Measurements from ENCODE around the gene VPS8. TPM values are rescaled to one million over a fixed set of nuclear protein-coding genes. Genes with fewer than 3 reads are reported as not detected.

Gene VPS8
- total RNA-seq, 1 experiment from 2014 or later = 37.6 TPM

- no peaks in the 10 kb centered on the region for H3K79me2 ChIP-seq (ENCODE audit: insufficient read depth, low read length)
- H3K27ac ChIP-seq (ENCODE audit: low read depth, low read length) = no peak overlapping the region
- no peak overlapping the region for H3K9ac ChIP-seq (ENCODE audit: low read length)
- H3K36me3 ChIP-seq (ENCODE audit: control insufficient read depth in 1 of 2, insufficient read depth in 2 of 2, low read length in 2 of 2) = no peaks in the 10 kb centered on the region
- H3K27me3 ChIP-seq (ENCODE audit: insufficient read depth, low read length) = no peaks in the 10 kb centered on the region
- H3K4me1 ChIP-seq (ENCODE audit: control insufficient read depth in 1 of 2, insufficient read depth in 2 of 2, low read length in 2 of 2) = peaks cover 0 to 21% of the 10 kb centered on the region in 2 experiments; a peak in 1 of 4 replicates
- H4K20me1 ChIP-seq (ENCODE audit: insufficient read depth) = no peaks in the 10 kb centered on the region
- intact Hi-C loops (cut with micrococcal nuclease) = no loop called here
- H3K9me3 ChIP-seq (ENCODE audit: control insufficient read depth in 1 of 2, insufficient read depth in 1 of 2, low read depth in 1 of 2, low read length in 2 of 2) = no peaks in the 10 kb centered on the region
- H3K9me2 ChIP-seq (ENCODE audit: insufficient read depth) = no peaks in the 10 kb centered on the region
- no peak for TF ChIP-seq SRF (IDR thresholded peaks at IDR 0.05; ENCODE audit: low read depth)
- no peak for TF ChIP-seq CBX3 (IDR thresholded peaks at IDR 0.05; ENCODE audit: low read depth)
- no peak for TF ChIP-seq ELF1 (IDR thresholded peaks at IDR 0.05; ENCODE audit: borderline replicate concordance, low read depth)
- no peak for TF ChIP-seq YY1 (IDR thresholded peaks at IDR 0.05; ENCODE audit: extremely low read depth, insufficient replicate concordance, low read depth, low read length)
- no peak for TF ChIP-seq RAD21 (IDR thresholded peaks at IDR 0.05; ENCODE audit: low read depth)
- no peak for TF ChIP-seq POLR2A (IDR thresholded peaks at IDR 0.05; ENCODE audit: borderline replicate concordance, extremely low read depth, insufficient read depth, insufficient read length)
- no peak for TF ChIP-seq CTCF (IDR thresholded peaks at IDR 0.05 in 2 of 3, conservative IDR thresholded peaks at IDR 0.05 in 1 of 3; ENCODE audit: borderline replicate concordance in 1 of 3, insufficient read depth in 1 of 3, low read depth in 2 of 3, low read length in 2 of 3)
- TF ChIP-seq EGR1 (IDR thresholded peaks at IDR 0.05; ENCODE audit: low read depth) = no peak
- TF ChIP-seq POLR2AphosphoS5 (IDR thresholded peaks at IDR 0.05; ENCODE audit: low read depth, low read length) = no peak
- no peak for TF ChIP-seq TCF7L2 (IDR thresholded peaks at IDR 0.05; ENCODE audit: borderline replicate concordance, extremely low read depth, insufficient read depth, insufficient read length)
- no peak for TF ChIP-seq MAX (IDR thresholded peaks at IDR 0.05)
- TF ChIP-seq REST (IDR thresholded peaks at IDR 0.05; ENCODE audit: low read depth) = no peak
- no peak for TF ChIP-seq ATF3 (IDR thresholded peaks at IDR 0.05)
- TF ChIP-seq CEBPB (IDR thresholded peaks at IDR 0.05; ENCODE audit: low read depth) = no peak
- TF ChIP-seq JUND (IDR thresholded peaks at IDR 0.05) = no peak
- no peak for TF ChIP-seq SP1 (IDR thresholded peaks at IDR 0.05; ENCODE audit: low read depth)
- TF ChIP-seq ZFX (IDR thresholded peaks at IDR 0.05) = no peak
- no peak for TF ChIP-seq EZH2 (IDR thresholded peaks at IDR 0.05)
- TF ChIP-seq FOSL1 (IDR thresholded peaks at IDR 0.05; ENCODE audit: low read depth) = no peak
- TF ChIP-seq ZNF274 (IDR thresholded peaks at IDR 0.05; ENCODE audit: low read depth, low read length) = no peak
- no TSS peak for BruUV-seq (replicated peaks)
- CTCF ChIA-PET = interaction anchor here (2.4 kb wide), 1 partner anchor 205 kb away, joined by 8 read pairs; the partner anchor contains the start of gene EPHB3
- peak; percentile 58 for ATAC-seq
- POLR2A ChIA-PET = interaction anchor here (1.0 kb wide), 1 partner anchor 205 kb away, joined by 3 read pairs; the partner anchor contains the start of gene EPHB3
- no peak overlapping the region for H3K4me3 ChIP-seq (replicated peaks in 1 of 2; ENCODE audit: low read depth in 1 of 2, low read length in 2 of 2)
- H3K4me2 ChIP-seq (ENCODE audit: low read length) = no peak overlapping the region
- no peak for DNase-seq (ENCODE audit: low read depth, low spot score)
- no peak overlapping the region for H2AFZ ChIP-seq (ENCODE audit: low read depth, low read length, poor library complexity, severe bottlenecking)
- RAD21 ChIA-PET (ENCODE audit: low non-redundant PET in 1 of 2, low total read pairs in 2 of 2, uncharacterized antibody in 2 of 2, unreplicated experiment in 2 of 2) = interaction anchor here in 1 of 2 experiments (0.7 kb wide), 1 partner anchor 190 kb away, joined by 3 read pairs; no protein-coding TSS in a partner anchor
Observed at GRCh38 chr3:184766555-184767261, 45.3 kb upstream of the VPS8 start.

Measured in HCT116 (cell line).